ENCODE measurements around the gene MYO15A. TPM values are rescaled to one million over a fixed set of nuclear protein-coding genes. Genes with fewer than 3 reads are reported as not detected.

Gene MYO15A
- total RNA-seq, 1 experiment from 2014 or later = 2.8 TPM

DNA sequence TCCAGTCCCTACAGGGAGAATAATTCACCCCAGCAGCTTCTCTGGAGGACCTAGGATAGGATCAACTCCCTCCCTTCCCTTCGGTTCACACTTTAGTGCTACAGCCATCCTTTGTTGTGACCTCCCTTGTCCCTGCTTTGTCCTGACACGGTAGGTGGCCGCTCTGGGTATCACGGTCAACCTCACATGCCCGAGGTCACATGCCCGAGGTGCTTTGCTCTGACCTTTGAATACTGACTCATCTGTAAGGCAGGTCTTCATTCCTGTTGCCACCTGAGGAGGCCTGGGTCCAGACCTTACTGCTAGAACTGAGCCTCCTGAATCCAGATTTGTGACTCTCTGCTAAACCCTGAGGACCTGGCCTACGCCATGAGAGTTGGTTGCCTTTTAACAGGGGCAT lies 94.8 kb downstream of the MYO15A start:
- CTCF ChIA-PET = no interaction called here
- Histone ChIP-seq H3K79me2 (ENCODE audit: insufficient read depth, low read length) (peaks cover 67% of the 10 kb centered on the region), H3K27ac (ENCODE audit: low read depth, low read length) (no peak overlapping the region), H3K9me3 (ENCODE audit: control insufficient read depth in 1 of 2, insufficient read depth in 1 of 2, low read depth in 1 of 2, low read length in 2 of 2) (no peaks in the 10 kb centered on the region), H2AFZ (ENCODE audit: low read depth, low read length, poor library complexity, severe bottlenecking) (no peak overlapping the region), H3K36me3 (ENCODE audit: control insufficient read depth in 1 of 2, insufficient read depth in 2 of 2, low read length in 2 of 2) (peaks cover 23 to 39% of the 10 kb centered on the region in 2 experiments), H3K9ac (ENCODE audit: low read length) (no peak overlapping the region), H4K20me1 (ENCODE audit: insufficient read depth) (no peaks in the 10 kb centered on the region), H3K4me3 (replicated peaks in 1 of 2; ENCODE audit: low read depth in 1 of 2, low read length in 2 of 2) (no peak overlapping the region), H3K4me2 (ENCODE audit: low read length) (peak overlapping the region; percentile 49), H3K4me1 (ENCODE audit: control insufficient read depth in 1 of 2, insufficient read depth in 2 of 2, low read length in 2 of 2) (peaks cover 8 to 17% of the 10 kb centered on the region in 2 experiments; a peak in 3 of 4 replicates), H3K9me2 (ENCODE audit: insufficient read depth) (no peaks in the 10 kb centered on the region), H3K27me3 (ENCODE audit: insufficient read depth, low read length) (no peaks in the 10 kb centered on the region)
- BruUV-seq (replicated peaks) = no TSS peak
- peak; percentile 83 for ATAC-seq
- intact Hi-C loops (cut with micrococcal nuclease) = no loop called here
- RAD21 ChIA-PET (ENCODE audit: low non-redundant PET in 1 of 2, low total read pairs in 2 of 2, uncharacterized antibody in 2 of 2, unreplicated experiment in 2 of 2) = interaction anchor here in 1 of 2 experiments (0.7 kb wide), 1 partner anchor 111 kb away, joined by 3 read pairs; no protein-coding TSS in a partner anchor
- no peak for DNase-seq (ENCODE audit: low read depth, low spot score)
- no peak for TF ChIP-seq EZH2phosphoT487 (IDR thresholded peaks at IDR 0.05; ENCODE audit: borderline replicate concordance)
- TF ChIP-seq, protein P1, sequence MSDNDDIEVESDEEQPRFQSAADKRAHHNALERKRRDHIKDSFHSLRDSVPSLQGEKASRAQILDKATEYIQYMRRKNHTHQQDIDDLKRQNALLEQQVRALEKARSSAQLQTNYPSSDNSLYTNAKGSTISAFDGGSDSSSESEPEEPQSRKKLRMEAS (IDR thresholded peaks at IDR 0.05) = no peak
- TF ChIP-seq ZNF274 (IDR thresholded peaks at IDR 0.05; ENCODE audit: low read depth, low read length) = no peak
- no peak for TF ChIP-seq TCF7L2 (IDR thresholded peaks at IDR 0.05; ENCODE audit: borderline replicate concordance, extremely low read depth, insufficient read depth, insufficient read length)
- no peak for TF ChIP-seq JUND (IDR thresholded peaks at IDR 0.05)
- TF ChIP-seq CEBPB (IDR thresholded peaks at IDR 0.05; ENCODE audit: low read depth) = no peak
- TF ChIP-seq, protein P2, sequence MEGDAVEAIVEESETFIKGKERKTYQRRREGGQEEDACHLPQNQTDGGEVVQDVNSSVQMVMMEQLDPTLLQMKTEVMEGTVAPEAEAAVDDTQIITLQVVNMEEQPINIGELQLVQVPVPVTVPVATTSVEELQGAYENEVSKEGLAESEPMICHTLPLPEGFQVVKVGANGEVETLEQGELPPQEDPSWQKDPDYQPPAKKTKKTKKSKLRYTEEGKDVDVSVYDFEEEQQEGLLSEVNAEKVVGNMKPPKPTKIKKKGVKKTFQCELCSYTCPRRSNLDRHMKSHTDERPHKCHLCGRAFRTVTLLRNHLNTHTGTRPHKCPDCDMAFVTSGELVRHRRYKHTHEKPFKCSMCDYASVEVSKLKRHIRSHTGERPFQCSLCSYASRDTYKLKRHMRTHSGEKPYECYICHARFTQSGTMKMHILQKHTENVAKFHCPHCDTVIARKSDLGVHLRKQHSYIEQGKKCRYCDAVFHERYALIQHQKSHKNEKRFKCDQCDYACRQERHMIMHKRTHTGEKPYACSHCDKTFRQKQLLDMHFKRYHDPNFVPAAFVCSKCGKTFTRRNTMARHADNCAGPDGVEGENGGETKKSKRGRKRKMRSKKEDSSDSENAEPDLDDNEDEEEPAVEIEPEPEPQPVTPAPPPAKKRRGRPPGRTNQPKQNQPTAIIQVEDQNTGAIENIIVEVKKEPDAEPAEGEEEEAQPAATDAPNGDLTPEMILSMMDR (IDR thresholded peaks at IDR 0.05 in 2 of 3, conservative IDR thresholded peaks at IDR 0.05 in 1 of 3; ENCODE audit: borderline replicate concordance in 1 of 3, insufficient read depth in 1 of 3, low read depth in 2 of 3, low read length in 2 of 3) = no peak
- TF ChIP-seq, protein P3, sequence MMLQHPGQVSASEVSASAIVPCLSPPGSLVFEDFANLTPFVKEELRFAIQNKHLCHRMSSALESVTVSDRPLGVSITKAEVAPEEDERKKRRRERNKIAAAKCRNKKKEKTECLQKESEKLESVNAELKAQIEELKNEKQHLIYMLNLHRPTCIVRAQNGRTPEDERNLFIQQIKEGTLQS (IDR thresholded peaks at IDR 0.05) = no peak
- TF ChIP-seq SP1 (IDR thresholded peaks at IDR 0.05; ENCODE audit: low read depth) = no peak
- no peak for TF ChIP-seq ELF1 (IDR thresholded peaks at IDR 0.05; ENCODE audit: borderline replicate concordance, low read depth)
- TF ChIP-seq SIN3A (IDR thresholded peaks at IDR 0.05; ENCODE audit: low read depth) = no peak
- TF ChIP-seq CBX3 (IDR thresholded peaks at IDR 0.05; ENCODE audit: low read depth) = no peak
- no peak for TF ChIP-seq YY1 (IDR thresholded peaks at IDR 0.05; ENCODE audit: extremely low read depth, insufficient replicate concordance, low read depth, low read length)
- POLR2A ChIA-PET = no interaction called here

Measured in HCT116 (cell line).